Left kidney (tissue), 2 donors: ENCODE results near the gene GGNBP2. TPM values are rescaled to one million over a fixed set of nuclear protein-coding genes. Genes with fewer than 3 reads are reported as not detected.
"Not testable (repeated sequence)": the region's sequence is repeated elsewhere in the genome, so short reads cannot be mapped to it uniquely, and the experiment has no call there.

Experiments
- DNase-seq: peaks from one replicate; pipeline ENCODE4 v3.0.0-alpha.2; 2013
- polyA plus RNA-seq: library from polyadenylated mRNA; unstranded; fragments of 120-200 nt; gene quantifications from one replicate; pipeline ENCODE4 v1.2.1, GENCODE V29; 2013; ENCODE audit not compliant: insufficient read length

The GGNBP2 gene
- polyA plus RNA-seq, 1 donor, result 112 TPM

DNA sequence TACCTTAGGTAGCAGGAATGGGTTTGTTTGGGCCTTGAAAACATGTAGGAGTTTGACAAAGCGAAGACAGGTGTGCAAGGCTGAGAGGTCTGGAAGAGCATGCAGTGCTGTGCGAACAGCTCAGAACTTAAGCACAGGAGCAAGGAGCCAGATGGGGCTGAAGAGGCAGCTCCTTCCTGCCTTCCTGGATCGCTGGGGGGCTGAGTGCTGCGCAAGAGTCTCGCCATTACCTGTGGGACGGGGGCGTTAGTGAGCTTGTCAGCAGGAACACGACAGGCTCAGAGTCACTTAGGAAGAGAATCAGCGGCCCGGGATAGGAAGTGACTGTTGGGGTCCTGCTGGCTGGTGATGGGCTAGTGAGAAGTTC, 56.2 kb downstream of the GGNBP2 start:
- no peak for DNase-seq

DNA sequence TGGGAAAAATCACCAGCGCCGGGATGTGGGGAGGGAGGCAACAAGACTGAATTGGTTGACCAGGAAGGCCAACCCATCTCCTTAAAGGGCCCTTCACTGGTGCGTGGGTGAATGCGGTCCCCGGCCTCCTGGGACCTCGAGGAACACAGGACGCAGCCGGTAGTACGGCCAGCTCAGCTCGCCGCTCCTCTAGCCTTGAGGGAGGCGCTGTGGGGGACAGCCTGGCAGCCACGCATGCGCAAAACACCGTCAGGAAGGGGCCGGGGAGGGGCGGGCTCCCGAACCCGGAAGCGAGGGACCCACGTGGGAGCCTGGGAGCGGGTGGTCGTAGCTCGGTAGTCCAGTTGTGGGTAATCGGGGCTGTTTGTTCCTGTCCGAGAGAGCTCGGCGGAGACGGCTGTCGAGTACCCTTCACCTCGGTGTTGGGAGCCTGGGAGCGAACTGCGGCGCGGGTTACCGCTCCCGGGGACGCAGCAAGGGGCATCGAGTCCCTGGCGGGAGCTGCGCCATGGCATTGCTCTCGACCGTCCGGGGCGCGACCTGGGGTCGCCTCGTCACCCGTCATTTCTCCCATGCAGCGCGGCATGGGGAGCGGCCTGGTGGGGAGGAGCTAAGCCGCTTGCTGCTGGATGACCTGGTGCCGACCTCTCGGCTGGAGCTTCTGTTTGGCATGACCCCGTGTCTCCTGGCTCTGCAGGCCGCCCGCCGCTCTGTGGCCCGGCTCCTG, 56.7 kb downstream of the GGNBP2 start, which contains the start of gene MRM1:
Gene MRM1, plus strand, starts transcription at position 281 of the 727 bp plus-strand sequence. Its CDS starts 228 bp downstream, at position 509.
- DNase-seq, result peak; percentile 88

DNA sequence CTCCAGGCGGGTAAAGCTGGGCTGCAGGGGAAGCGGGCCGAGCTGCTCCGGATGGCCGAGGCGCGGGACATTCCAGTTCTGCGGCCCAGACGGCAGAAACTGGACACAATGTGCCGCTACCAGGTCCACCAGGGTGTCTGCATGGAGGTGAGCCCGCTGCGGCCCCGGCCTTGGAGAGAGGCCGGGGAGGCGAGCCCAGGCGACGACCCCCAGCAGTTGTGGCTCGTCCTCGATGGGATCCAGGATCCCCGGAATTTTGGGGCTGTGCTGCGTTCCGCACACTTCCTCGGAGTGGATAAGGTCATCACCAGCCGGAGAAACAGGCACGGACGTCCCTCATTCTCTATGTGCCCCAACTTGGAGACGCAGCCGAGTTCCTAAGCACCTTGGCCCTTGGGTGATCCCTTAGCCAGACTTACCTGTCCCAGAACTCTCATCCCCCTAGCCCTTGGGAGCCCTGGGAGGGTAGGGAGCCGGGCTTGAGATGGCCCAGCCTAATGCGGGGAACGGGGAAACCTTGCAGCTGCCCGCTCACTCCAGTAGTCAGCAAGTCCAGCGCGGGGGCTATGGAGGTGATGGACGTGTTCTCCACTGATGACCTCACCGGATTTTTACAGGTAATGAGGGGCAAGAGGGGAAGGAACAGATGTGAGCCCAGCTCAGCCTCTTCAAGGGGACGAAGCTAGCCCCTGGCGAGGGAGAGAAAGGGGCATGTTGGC, 57.5 kb downstream of the GGNBP2 start:
- DNase-seq, result no peak

DNA sequence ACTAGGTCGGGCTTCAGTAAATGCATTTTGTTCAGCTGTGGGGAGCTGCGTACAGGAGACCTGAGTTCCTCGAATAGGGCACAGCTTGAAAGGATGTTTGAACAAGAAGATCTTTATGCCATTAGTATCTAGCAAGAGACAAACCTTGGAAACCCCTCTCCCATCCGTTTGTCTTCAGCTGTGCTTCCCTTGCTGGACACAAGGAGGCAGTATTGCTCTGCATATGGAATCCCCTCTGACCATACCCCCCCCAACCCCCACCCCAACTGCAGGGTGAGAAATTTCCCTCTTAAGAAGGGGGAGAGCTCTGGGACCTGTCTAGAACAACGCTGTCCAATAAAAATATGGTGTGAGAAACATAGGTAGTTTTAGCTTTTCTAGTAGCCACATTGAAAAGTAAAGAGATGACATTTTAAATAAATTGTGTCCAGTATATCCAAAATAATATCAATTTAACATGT, 58.2 kb downstream of the GGNBP2 start:
- DNase-seq, result no peak

DNA sequence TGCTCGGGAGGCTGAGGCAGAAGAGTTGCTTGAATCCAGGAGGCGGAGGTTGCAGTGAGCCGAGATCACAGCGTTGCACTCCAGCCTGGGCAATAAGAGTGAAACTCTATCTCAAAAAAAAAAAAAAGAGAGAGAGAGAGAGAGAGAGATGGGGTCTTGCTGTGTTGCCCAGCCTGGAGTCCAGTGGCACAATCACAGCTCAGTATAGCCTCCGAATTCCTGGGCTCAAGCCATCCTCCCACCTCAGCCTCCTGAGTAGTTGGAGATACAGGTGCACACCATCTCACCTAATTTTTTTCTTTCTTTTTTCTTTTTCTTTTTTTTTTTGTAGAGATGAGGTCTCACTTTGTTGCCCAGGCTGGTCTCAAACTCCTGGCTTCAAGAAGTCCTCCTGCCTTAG, 60.3 kb downstream of the GGNBP2 start:
- DNase-seq, result not testable (repeated sequence)

DNA sequence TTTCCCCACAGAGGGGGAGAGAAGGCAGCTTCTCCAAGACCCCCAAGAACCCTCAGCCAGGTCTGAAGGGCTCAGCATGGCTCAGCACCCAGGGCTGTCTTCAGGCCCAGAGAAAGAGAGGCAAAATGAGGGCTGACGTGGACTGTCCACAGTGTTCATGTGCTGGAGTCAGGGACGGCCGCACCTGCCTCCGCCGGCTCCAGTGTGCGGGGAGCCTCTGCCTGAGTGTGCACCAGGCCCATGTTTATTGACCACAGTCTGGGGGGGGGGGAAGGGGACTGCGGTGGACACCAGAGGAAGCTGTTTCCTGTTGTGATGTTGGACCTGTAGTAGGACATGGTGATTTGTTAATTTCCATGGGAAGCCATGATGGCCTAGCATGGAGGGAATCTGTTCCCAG, 63.6 kb downstream of the GGNBP2 start:
- DNase-seq, result no peak

DNA sequence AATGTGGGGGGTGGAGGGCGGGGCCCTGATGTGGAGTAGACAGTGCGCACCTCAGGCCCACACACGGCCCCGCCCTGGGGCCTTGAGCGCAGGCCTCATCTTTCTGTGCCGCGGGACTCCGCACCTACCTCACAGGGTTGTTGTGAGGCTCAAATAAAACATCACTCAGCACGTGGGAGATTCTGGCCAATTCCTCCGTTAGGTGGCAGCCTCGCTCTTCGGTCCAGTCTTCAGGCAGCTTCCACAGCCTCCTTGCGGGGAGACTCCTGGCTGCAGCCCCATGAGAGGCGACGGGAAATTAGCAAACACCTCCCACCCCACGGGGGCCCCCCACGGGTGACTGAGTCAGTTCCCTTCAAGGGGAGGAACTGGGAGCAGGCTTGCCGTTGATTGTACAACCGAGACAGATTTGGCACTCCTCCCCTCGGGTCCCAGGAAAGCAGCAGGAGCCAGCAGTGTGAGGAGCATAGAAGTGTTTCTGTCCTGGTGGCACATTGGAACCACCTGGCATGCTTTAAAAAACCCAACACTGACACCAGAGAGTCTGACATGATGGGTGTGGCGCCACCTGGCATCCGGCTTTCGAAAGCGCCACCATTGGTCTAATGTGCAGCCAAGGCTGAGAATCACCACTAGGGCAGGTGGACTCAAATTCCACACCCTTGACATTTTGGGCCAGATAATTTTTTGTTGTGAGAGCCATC, 64.2 kb downstream of the GGNBP2 start:
- peak; percentile 62 for DNase-seq

DNA sequence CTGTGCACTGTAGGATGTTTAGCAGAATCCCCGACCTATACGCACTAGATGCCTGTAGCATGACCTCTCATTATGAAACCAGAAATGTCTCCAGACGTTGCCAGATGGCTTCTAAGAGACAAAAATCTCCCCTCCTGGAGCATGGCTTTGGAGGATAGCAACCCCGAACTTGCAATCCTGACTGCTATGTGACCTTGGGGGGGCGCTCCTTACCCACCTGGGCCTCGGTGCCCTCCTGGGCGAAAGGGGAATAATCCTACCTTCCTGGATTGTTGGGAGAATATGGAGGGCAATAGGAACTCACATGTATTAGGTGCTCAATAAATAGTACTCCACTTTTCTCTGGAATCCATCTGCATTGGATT, 64.8 kb downstream of the GGNBP2 start:
- no peak for DNase-seq

DNA sequence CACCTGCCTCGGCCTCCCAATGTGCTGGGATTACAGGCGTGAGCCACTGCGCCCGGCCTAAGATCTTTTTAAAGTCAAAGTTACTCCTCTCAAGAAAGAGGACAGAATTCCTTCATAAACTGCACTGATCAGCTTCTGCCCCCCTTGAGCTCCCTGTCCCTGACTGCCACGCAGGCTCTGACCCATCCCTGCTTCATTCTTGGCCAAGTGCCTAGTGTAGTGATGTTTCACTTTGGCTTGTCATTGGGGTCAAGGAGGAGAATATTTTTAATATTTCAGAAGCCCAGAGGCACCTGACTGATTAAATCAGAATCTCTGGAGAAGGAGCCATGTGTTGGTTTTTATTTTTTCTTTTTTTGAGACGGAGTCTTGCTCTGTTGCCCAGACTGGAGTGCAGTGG, 65.8 kb downstream of the GGNBP2 start:
- no peak for DNase-seq

DNA sequence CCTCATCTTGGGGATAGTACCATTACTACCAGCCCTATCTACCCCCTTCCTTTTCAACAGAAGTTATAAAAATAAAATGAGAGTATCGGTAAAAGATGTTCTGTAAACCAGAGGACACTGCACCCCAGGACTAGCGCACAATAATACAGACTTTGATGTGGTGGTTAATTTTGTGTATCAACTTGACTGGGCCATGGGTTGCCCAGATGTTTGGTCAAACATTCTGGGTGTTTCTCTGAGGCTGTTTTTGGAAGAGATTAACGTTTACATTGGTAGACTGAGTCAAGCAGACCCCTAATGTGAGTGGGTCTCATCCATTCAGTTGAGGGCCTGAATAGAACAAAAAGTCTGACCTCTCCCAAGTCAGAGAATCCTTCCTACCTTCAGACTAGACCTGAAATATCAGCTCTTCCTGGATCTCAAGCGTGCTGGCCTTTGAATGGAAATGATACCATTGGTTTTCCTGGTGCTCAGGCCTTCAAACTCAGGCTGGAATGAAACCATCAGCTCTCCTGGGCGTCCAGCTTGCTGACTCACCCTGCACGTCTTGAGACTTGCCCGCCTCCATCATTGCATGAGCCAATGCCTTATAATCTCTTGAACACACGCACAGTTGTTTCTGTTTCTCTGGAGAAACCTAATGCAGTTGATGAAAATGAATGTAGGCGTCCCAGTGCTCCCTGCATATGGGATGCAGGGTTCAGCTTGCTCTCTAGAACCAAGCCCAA, 66.8 kb downstream of the GGNBP2 start:
- DNase-seq, result no peak

DNA sequence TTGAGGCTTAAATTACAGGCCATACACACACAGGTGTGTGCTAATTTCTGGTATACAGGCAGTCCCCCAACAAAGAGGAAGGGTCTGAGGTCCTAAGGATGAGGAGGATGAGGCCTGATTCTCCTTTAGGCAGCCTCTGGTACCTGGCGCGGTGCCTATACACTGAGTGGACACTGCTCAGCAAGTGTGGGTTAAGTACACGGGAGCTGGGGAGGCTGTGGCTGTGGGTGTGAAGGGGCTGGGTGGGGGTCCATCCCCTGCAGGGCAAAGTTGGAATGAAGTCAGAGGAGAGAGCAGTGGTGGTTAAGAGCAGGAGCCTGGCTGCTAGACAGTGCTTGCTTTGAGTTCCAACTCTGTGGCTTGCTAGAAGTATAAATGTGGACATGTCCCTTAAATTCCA, 67.6 kb downstream of the GGNBP2 start:
- no peak for DNase-seq

DNA sequence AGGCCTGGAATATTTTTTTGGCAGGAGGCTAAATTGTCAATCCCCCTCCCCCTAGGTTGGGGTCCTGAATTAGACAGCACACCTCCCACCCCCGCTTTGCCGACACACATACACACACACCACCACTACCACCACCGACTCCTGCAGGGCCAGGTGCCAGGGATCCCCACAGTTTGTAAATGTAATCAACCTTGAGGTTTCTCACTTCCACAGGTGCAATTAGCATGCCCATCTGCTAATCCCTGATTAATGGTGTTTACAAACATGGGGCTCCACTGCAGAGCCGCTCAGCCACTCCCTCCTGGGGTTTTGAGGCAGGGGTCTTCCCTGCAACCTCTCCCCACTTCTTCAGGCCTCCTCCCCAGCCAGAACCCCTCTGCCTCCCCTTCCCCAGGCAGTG, 68.4 kb downstream of the GGNBP2 start:
- no peak for DNase-seq

DNA sequence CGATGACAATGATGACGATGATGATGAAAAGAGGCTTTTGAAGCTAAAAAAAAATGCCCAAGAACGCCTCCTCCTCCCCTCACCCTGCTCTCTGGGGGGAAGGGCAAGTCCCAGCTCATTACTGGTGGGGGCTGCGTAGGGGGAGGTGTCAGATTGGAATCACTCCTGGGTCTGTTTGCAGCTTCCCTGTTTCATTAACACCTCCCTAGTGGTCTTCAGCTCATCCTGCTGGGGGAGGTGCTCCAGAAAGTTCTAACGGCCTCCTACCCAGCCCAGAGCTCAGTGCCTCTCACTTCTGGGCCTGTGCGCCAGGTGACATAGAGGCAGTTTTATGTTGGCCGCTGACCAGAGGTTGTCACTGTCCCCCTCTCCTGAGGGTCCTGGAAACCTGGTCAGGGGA, 69.4 kb downstream of the GGNBP2 start:
- no peak for DNase-seq

DNA sequence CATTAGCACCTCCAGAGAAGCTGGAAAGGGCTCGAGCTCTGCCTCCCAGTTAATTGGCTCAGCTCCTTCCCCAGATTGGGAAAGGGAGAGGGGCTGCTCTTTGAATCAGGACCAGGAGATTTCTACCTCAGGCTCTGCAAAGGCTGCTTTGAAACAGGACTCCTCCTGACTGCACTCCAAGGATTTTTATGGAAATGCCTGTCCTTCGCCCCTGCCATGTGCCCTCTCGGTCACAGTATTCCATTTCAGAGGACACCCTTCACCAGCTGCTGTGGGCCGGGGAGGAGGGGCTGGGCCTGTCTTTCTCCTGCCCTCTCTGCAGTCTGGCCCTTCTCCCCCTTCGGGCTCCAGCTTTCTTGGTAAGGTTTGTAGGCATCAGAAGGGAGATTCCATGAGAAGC, 70.2 kb downstream of the GGNBP2 start:
- peak; percentile 58 for DNase-seq

DNA sequence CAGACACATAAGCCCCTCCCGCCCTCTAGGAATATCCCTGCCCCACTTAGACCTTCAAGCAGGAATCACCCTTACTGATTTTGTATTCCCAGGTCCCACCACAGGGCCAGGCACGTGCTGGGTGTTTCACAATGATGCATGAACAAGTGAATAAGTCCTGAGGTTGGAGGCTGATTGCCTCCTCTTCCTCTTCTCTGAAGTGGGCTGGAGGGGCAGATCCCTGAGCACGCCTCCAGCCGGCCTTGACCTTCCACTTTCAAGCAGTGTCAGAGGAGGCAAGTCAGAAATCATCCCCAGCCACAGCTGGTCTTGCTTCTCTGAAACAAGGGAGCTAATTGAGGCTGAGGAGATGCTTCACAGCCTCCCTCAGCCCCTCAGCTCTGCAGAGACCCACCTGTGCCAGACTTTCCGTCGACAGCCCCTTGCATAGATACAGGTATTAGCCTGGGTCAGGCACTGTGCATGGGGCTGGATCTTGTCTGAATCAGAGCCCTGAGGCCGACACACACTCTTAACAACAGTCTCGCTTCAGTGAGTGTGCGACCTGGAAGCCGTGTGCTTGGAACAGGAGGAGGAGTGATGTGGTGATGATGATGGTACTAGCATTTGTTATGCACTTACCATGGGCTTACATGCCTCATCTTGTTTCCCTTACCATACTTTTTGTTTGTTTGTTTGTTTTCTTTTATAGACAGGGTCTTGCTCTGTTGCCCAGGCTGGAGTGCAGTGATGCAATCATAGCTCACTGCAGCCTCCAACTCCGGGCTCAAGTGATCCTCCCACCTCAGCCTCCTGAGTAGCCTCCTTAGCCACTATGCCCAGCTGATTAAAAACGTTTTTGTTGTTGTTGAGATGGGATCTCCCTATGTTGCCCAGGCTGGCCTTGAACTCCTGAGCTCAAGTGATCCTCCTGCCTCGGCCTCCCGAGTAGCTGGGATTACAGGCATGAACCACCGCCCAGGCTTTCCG, 71.6 kb downstream of the GGNBP2 start:
- no peak for DNase-seq

DNA sequence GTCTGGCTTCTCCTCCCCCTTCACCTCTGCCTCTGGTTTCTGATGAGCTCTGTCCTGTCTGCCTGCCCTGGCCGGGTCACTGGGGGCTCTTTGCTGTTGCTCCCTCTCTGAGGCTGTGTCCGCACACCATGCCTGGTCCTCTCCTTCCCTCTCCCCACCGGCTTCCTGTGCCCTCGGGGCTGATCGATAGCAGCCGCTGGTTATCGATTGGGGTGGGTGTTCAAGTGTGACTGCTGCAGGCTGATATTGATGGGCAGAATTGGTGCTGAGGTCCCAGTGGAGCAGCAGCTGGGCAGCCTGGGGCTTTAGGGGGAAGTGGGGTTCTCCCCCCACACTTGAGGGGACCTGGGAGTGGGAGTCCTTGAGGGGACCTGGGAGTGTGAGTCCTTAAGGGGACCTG, 73.1 kb downstream of the GGNBP2 start:
- DNase-seq, result no peak

DNA sequence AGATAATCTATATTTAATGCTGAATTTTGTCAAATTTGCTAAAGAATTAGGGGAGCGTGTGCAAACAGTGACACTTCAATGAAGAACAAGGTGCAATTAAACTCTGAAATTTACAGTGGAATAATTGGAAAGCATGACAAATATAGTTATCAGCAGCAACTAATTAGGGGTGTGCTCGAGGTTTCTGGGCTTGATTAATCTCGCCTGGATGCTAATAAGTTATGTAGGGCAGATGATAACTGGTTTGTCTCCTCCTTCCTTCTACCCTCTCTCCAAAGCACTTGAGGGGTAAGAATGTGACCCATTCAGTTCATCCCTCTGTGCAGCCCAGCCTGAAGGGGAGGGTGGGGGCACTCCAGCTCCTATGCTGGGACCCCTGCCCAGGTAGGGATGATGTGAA, 78.6 kb downstream of the GGNBP2 start:
- DNase-seq, result no peak

DNA sequence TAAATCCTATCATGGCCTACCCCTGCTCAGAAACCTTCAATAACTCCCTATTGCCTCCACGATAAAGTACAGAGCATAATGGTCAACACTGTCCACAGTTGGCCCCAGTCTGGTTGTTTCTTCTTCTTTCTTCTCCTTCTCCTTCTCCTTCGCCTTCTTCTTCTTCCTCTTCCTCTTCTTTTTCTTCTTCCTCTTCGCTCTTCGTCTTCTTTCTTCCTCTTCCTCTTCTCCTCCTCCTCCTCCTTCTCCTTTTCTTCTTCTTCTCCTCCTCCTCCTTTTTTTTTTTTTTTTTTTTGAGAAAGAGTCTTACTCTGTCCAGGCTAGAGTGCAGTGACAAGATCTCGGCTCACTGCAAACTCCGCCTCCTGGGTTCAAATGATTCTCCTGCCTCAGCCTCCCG, 80.5 kb downstream of the GGNBP2 start:
- DNase-seq, result no peak

DNA sequence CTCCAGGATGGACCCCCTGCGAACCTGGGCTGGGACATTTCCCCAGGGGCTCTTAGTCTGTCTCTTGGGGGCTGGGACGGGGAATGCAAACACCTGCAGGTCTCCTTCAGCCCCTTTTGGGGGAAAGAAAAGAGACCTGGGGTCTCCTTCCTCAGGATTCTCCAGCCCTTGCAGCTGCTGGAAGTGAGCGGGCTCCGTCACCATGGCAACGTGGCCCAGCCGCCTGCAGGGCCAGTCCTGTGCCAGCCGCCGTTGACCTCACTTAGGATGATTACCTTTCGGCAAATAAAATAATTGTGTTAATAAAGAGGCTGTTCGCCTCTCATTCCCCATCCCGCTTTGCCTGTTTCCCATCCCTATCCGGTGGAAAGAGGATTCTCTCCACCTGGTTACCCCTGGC, 82.4 kb downstream of the GGNBP2 start:
- DNase-seq, result no peak

DNA sequence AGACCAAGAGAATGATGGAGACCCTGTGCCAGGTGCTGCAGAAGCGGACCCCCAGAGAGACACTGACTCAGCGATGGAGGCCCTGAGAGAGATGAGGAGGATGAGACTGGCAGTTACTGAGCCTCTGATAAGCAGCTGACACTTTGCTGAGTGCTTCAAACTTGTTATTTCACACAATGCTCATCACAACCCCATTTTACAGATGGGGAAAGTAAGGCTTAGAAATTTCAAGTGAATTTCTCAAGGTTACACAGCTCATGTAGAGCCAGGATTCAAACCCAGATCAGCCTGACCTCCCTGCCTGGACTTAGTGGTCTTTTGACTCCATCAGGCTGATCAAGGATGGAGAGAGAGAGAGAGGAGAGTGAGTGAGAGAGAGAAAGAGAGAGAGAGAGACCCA, 83.9 kb downstream of the GGNBP2 start:
- no peak for DNase-seq

DNA sequence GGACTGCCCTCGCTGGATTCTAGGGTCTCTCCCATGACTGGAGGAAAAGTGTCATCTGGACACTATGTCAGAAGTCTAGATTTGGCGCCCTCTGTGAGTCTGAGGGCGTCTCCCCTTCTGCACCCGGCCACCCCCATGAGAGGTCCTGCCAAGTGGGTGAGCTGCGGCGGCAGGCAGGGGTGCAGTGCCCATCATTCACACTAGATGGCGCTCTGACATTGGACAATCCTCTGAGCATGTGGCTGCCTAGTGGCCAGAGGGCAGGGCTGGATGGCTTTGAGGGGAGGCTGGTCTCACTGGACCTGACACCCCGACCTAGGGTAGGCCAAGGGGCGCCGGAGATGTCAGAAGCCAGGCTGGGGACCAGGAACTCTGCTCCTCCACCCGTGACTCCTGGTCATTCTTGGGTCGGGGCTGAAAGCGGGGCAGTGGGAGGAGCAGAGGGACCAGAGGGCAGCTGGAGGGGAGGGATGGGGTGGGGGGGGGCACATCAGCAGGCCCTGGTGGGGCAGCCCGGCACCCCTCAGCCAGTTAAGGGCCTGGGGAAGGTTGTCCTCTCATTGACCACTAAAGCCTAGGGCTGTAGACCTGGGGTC, 84.6 kb downstream of the GGNBP2 start:
- DNase-seq, result peak; percentile 55
